Effector CD4-positive, alpha-beta T cell (primary cell): ENCODE data around the gene NRG3.

Experiments
- DNase-seq: peaks from one replicate; pipeline ENCODE4 v3.0.0-alpha.2; 2020

NRG3 gene

GRCh38 chr10:81885491-81885890 is 10.5 kb downstream of the NRG3 start:
- DNase-seq: no peak

GRCh38 chr10:81886939-81887338 is 11.9 kb downstream of the NRG3 start:
- DNase-seq: no peak

GRCh38 chr10:81889181-81889769 is 14.3 kb downstream of the NRG3 start:
- no peak for DNase-seq

- DNase-seq: no peak
Measured at GRCh38 chr10:81894616-81895015, 19.6 kb downstream of the NRG3 start.

GRCh38 chr10:81898518-81898917 is 23.5 kb downstream of the NRG3 start:
- no peak for DNase-seq

GRCh38 chr10:81900989-81901388 is 26.0 kb downstream of the NRG3 start:
- DNase-seq: no peak

DNA sequence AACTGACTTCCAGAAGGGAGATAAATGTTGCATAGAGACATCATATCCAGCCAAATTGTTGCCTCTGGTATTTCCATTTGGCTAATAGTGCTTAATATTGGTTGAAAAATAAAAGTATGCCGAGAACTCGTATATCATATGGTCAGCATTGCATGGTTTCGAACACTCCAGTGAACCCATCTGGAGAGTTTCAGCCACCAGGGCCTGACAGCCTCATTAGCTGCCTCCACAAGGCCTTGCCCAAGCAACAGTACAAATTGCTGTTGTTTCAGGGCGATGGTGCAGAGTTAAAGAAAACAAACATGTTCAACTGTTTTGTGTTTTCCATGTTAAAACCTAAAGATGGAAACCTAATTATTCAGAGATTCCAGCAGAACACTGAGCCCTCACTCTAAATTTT is 28.5 kb downstream of the NRG3 start:
- no peak for DNase-seq

DNA sequence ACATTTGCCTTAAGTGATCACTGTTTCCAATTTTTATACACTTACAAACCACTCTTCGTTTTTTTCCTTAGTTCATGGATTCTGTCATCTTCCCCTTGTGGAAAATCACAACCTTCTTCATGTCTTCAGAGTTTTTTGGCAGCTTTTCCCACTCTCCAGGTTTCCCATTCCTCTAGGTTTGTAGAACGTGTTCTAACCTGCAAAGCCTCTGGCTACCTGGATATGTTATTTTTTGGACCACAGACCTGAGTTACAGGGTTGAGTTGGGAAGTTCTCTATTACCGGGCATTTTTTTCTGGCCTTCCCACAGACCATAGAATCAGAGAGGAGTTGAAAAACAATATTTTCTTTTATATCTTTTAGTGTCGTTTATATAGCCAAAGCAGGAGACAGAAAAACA is 30.2 kb downstream of the NRG3 start:
- DNase-seq: no peak

DNA sequence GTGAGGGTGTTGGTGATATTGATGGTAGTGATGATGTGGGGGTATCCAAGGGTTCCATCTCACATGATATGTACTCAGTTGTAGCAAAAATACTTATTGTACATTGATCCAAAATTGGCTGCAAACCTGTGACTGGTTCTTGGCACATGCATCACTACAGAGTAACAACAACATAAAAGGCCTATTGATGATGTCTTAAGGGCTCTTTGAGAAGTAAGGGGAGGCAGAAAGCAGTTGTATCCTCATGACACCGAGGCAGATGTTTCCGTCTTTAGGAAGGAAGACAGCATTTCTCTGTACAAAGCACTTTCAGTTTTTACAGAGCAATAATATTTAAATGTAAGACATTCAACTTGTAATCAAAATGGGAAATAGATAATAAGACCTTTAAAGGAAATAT is 34.5 kb downstream of the NRG3 start:
- no peak for DNase-seq

GRCh38 chr10:81911328-81911727 is 36.3 kb downstream of the NRG3 start:
- DNase-seq: no peak

GRCh38 chr10:81914736-81915503 is 39.9 kb downstream of the NRG3 start:
- no peak for DNase-seq

GRCh38 chr10:81915504-81915897 is 40.5 kb downstream of the NRG3 start:
- DNase-seq: no peak

DNA sequence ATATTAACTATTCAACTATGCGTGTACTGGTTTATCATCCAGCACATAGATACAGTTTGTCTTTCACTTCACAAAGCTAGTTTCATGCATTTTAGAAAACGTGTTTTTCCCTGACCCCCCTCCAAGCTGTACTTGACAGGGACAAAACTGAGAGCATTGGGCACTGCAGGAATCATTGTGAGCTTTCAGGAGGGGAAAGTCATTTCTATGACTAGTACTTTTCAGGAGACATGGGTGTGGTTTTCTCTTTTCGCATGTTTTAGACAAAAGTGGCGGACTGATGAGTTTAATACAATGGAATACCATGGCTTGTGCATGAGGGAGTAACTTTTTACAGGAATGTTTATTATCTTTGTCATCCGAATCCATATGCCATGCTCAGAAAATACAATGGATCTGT is 42.7 kb downstream of the NRG3 start:
- DNase-seq: no peak

- DNase-seq: no peak
Measured at GRCh38 chr10:81918766-81919165, 43.8 kb downstream of the NRG3 start.

GRCh38 chr10:81920213-81920829 is 45.3 kb downstream of the NRG3 start:
- DNase-seq: no peak

GRCh38 chr10:81928119-81928518 is 53.1 kb downstream of the NRG3 start:
- no peak for DNase-seq

DNA sequence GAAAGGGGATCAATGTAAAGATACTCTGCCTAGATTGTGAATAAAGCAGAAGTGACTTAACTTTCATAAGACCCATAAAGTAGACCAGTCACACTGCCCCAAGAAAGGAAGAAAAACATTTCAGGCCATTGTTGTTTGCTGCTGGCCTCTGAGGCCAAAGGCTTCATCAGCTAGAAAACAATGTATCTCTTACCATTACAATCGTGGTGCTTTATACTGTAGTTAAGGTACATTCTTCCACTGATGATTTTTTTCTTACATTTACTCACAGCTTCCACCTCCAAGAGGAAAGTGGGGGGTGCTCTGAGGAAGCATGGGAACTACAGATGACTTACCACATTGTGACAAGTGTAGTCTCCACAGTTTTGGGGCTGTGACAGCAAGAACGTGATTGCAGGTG is 68.6 kb downstream of the NRG3 start:
- no peak for DNase-seq

DNA sequence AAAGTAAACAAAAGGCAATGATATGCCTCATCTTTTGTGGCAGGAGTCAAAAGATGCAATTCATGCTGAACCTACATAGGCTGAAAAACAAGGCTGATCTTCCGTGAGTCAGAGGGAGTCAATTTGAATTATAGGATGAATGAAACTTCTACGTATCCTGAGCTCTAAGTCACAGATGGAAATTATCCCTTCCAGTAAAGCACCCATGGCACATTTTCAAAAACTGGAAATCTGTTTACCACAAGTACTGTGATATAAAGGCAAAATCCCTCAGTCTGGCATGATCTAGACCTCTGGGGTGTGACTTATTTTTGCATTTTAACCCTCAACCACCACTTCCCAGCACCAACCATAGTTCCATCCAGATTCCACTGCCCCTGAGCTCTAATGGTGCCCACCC is 69.6 kb downstream of the NRG3 start:
- no peak for DNase-seq

DNA sequence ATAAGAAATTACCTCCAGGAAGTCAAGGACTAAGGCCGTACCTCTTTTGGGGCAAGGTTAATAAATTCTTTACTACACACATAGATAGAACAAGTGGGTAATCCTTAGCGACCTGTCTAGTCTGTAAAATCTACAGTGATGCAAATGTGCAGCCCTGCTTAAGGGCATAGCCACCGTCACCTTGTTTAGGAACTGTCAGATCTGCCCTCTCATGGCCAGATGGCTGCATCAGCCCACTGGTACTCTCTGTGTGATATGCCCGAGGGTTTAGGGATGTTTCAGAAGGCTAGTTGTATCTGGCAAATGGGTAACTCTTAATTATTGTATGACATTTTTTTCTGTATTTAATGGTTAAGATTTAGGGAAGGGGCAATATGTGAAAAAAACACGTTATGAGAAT is 74.3 kb downstream of the NRG3 start:
- no peak for DNase-seq

DNA sequence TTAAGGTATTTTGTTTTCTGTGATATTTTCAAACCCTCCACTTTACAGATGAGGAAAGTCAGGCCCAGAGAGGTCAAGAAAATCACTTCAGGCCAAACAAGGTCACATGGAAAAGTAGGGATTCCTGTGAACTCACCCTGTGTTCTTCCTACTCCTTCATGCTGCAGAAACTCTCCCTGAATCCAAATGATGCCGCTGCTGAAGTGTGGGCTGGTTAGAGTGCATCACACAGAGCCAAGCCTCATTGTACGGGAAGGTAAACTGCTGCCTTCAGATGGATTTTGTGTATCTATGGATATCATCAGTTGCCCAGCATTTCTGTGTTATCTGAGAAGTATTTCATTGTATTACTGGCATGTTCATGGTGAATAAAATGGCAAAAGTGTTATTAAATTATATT is 75.4 kb downstream of the NRG3 start:
- no peak for DNase-seq

- no peak for DNase-seq
Measured at GRCh38 chr10:81953420-81953819, 78.4 kb downstream of the NRG3 start.

GRCh38 chr10:81957976-81958375 is 83.0 kb downstream of the NRG3 start:
- DNase-seq: no peak

DNA sequence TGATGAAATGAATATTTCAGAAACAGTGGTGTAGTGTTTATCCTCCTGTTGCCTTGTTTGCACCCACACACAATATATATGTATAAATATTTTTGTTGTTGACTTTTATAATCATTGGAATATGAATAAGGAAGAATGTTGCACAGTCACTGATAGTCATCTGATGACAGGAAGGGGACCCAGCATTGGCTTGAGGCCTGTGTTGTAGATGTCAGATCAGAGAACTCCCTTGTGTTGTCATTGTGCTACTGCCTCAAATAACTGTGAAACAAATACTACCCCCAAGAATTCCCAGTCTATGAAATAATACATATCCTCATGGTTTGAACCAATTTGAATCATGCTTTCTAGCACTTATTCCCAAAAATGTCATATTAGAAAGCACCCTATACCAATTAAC is 84.0 kb downstream of the NRG3 start:
- no peak for DNase-seq

DNA sequence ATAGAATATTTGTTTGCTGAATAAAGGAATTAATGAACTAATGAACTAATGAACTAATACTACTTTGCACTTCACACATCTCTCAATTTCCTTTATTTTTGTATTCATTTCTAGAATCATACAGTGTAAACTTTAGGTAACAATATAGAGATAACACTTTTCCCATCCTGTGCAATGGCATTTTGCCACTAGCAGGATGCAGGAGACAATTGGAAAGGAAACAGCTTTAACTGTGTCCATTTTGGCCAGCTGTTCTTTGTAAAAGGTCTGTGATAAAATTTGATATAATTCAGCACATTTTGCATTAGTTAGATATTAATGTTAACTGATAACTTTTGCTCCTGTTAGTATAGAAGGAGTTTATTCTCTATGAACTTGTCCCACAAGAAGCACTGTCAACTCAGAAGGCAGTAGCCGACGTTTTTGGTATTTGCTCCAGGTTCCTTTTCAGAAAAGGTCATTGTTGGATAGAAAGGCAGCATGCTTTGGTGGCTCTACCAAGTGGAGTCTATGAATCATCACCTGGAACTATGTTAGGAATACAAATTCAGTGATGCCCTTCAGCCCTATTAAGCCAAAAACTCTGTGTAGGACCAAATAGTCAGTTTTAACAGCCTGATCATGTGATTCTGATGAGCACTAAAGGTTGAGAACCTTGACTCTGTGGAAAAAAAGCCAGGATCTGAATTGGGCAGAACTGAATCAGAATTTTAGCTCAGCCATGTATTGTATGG is 86.6 kb downstream of the NRG3 start:
- DNase-seq: no peak
